GM21619 (cell line): ENCODE data around the gene MAGI1.
"Not testable (repeated sequence)": the region's sequence is repeated elsewhere in the genome, so short reads cannot be mapped to it uniquely, and the experiment has no call there.

Source experiments
- ATAC-seq: cut with Tn5 transposase; IDR thresholded peaks from one replicate; pipeline ENCODE4 v1.9.1; 2021; ENCODE audit not compliant: unreplicated experiment

Gene MAGI1

GRCh38 chr3:65607965-65608460, 430.7 kb downstream of the MAGI1 start:
- not testable (repeated sequence) for ATAC-seq

- ATAC-seq: no peak
Measured at GRCh38 chr3:65607101-65607500, 431.6 kb downstream of the MAGI1 start.

GRCh38 chr3:65605876-65606432, 432.8 kb downstream of the MAGI1 start:
- no peak for ATAC-seq

GRCh38 chr3:65604863-65605526, 433.7 kb downstream of the MAGI1 start:
- no peak for ATAC-seq

GRCh38 chr3:65603631-65604030, 435.1 kb downstream of the MAGI1 start:
- no peak for ATAC-seq

GRCh38 chr3:65600888-65601287, 437.8 kb downstream of the MAGI1 start:
- no peak for ATAC-seq

GRCh38 chr3:65597952-65598413, 440.7 kb downstream of the MAGI1 start:
- no peak for ATAC-seq

- no peak for ATAC-seq
Measured at GRCh38 chr3:65597226-65597951, 441.3 kb downstream of the MAGI1 start.

GRCh38 chr3:65596571-65597225, 442.0 kb downstream of the MAGI1 start:
- ATAC-seq: no peak

- ATAC-seq: no peak
Measured at GRCh38 chr3:65596029-65596300, 442.8 kb downstream of the MAGI1 start.

- ATAC-seq: no peak
Measured at GRCh38 chr3:65595222-65596028, 443.3 kb downstream of the MAGI1 start.

- ATAC-seq: no peak
Measured at GRCh38 chr3:65593780-65594752, 444.7 kb downstream of the MAGI1 start.

- no peak for ATAC-seq
Measured at GRCh38 chr3:65591313-65591712, 447.4 kb downstream of the MAGI1 start.

GRCh38 chr3:65588884-65589283, 449.8 kb downstream of the MAGI1 start:
- no peak for ATAC-seq

GRCh38 chr3:65587650-65588439, 450.9 kb downstream of the MAGI1 start:
- no peak for ATAC-seq

GRCh38 chr3:65584913-65585312, 453.8 kb downstream of the MAGI1 start:
- no peak for ATAC-seq

- ATAC-seq: no peak
Measured at GRCh38 chr3:65584002-65584401, 454.7 kb downstream of the MAGI1 start.

- ATAC-seq: no peak
Measured at GRCh38 chr3:65583188-65583587, 455.5 kb downstream of the MAGI1 start.
